Putamen (tissue), 1 donor: Measurements from ENCODE around the gene UXS1.

Experiments
- DNase-seq: peaks from one replicate; pipeline ENCODE4 v3.0.0-alpha.2; 2016; ENCODE audit warnings: low spot score

Gene UXS1

DNA sequence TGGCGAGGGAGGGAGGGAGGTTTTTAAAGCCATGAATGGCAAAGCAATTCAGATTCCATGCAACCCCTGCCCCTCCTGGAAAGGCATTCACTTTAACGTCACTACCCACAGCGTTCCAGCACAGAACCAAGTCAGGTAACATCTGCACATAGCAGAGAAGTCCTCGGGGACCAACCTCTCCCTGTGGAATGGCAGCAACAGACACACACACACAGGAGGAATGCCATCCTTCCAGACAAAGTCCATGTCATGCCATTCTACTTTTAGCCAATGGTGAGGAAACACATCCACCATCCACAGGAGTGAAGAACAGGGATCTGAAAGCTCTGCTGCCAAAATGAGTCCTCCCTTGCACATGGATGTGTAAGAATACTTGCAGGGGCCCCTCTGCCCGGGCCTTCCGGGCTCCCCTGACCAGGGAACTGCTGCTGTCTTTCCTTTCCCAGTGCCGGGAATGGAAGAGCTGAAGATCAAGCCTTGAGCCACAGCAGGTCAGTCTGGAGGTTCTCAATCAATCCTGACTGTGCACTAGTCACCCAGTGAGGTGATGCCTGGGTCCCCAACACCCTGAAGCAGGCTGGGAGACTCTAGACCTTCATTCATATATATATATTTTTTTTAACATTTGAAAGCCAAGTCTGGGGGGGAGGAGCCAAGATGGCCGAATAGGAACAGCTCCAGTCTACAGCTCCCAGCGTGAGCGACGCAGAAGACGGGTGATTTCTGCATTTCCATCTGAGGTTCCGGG is 63.7 kb downstream of the UXS1 start:
- no peak for DNase-seq

DNA sequence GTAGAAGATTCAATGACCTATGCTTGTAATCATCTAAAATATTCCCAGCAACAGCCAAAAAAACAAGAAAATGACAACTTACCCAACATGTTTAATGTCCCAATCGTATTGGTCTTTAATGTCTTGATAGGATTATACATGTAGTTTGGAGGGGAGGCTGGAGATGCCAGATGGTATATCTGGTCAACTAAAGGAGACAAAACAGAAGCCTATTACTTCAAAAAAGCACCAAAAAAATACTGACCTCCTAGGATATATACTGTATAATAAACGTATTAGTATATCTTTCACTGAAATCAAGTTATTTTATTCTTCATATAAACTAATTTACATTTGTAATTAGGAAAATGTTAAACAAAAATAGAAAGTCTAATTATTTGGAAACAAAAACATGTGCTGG is 64.5 kb downstream of the UXS1 start:
- no peak for DNase-seq

GRCh38 chr2:106129150-106129549 is 65.0 kb downstream of the UXS1 start:
- DNase-seq: no peak

GRCh38 chr2:106127776-106128268 is 66.3 kb downstream of the UXS1 start:
- no peak for DNase-seq

DNA sequence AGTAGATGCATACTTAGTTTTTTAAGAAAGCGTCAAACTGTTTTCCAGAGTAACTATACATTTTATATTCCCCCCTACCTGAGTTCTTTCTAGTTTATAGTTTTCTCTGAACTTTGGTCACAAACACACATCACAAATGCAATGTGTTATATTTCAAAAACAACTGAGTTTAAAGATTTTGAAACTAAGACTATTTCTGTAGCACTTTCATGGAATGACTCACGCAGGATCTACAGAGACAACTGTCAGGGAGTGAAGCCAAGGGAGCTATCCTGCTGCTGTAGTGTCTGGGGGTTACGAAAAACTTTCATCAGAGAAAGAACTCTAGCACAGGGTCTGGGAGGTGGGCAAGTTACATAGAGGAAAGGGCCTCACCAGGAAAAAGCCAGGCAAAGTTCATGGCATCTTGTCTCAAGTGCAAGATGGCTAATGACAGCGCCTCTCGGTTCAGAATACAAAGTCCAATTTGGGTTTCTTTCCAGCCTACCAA is 66.8 kb downstream of the UXS1 start:
- no peak for DNase-seq

- no peak for DNase-seq
Measured at GRCh38 chr2:106126705-106127281, 67.3 kb downstream of the UXS1 start.

- DNase-seq: no peak
Measured at GRCh38 chr2:106126295-106126694, 67.8 kb downstream of the UXS1 start.

DNA sequence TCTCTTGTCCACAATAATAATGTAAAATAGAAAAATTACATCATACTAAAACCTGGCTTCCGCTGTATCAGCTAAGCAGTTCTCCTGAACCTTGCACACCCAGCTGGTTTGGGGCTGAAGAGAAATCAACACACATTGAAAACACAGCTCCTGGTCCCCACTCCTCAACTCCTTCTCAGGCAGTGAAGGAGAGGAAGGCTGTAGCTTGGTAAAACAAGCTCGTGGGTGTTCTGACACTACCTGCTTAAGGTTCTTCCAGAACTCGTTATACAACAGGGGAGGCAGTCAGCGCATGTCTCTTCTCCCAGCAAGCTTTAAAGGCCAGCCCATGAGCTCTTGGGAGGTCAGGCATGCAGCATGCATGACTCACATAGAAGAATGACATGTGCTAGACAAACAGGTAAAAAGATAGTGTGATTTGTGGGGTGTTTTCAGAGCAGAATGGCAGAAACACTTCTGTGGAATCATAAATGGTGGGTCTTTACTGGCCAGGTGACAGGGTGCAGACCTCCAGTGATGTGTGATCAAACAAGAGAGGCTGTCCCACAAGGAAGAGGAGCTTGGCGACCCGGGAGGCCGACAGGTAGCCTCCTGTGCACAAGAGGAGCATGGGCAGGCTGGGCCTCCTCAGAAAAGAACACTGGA is 69.1 kb downstream of the UXS1 start:
- peak; percentile 26 for DNase-seq

DNA sequence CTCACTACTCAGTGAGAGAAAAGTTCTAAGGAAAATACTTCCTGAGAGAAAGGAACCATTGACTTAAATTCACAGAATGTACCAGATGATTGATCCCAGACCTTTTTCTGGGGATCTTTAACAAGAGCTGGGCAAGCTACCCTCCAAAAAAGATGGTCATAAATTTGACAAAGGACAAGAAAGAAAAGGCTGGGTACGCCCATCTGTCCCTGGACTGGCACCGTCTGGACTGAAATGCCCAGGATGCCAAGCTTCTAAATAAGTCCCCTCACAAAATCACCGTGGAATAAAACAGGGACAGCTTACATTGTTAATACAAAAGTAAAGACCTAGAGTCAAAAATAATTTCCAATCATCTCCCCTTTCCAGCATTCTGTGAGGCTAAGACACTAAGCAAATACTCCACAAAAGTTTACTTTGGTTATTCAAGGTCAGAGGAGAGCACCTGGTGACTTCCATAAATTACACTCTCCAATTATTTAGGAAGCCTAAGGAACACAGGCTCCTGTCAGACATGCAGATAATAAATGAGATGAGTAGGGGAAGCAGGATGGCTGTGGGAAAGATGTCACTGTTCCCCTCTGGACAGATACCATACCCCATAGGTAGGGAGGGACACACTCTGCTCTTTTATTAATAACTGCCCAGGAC is 69.9 kb downstream of the UXS1 start:
- no peak for DNase-seq

DNA sequence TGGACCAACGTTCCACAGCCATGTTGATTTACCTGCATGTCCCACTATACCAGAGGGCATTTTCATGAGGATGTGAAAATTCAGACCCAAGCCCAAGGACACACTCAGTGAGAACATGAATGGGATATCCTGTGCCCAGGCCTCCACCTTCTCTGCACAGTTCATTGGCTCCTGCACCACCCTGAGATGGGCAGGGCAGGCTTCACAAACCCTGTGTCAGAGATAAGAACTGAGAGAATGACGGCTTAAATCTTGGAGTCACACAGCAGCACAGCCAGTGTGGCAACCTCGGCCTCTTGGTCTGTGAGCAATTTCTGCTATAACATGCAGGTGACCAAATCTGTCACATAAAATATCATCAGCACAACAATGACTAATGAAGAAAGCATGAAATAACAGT is 71.9 kb downstream of the UXS1 start:
- DNase-seq: no peak

DNA sequence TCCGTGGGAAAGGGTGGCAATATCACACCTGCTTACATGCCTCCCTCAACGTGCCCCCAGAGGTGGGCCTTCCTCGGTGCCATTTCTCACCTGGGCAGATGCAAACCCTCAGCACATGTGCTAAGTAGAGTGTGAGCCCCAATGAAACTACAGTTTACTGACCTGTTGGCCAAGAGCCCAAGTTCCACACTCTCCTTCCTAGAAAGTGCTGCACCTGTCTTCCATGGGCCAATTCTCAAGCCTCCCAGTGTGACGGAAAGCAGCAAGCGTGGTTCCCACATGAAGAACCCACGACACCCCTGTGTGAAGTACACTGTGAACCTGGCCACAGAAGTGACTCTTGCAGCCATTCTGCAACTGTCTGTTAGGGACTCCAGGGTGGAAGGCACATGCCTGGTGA is 73.7 kb downstream of the UXS1 start:
- no peak for DNase-seq

DNA sequence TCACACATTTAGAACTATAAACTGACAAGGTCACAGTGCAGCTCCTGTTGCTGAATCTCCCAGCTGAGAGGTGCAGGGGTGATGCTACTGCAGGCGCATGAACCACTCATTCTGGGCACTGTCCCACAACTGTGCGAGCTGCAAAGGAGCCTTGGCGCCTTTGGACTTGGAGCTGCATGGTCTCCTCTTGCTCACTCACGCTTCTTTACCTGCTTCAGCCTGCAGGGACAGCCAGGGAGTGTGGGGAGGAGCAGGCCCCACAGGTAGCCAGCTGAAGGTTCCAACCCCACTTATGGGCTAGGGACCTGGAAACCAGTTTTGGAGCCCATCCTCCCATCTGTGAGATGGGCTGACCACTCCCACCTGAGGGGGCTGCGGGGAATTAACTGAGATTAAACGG is 75.0 kb downstream of the UXS1 start:
- DNase-seq: no peak

DNA sequence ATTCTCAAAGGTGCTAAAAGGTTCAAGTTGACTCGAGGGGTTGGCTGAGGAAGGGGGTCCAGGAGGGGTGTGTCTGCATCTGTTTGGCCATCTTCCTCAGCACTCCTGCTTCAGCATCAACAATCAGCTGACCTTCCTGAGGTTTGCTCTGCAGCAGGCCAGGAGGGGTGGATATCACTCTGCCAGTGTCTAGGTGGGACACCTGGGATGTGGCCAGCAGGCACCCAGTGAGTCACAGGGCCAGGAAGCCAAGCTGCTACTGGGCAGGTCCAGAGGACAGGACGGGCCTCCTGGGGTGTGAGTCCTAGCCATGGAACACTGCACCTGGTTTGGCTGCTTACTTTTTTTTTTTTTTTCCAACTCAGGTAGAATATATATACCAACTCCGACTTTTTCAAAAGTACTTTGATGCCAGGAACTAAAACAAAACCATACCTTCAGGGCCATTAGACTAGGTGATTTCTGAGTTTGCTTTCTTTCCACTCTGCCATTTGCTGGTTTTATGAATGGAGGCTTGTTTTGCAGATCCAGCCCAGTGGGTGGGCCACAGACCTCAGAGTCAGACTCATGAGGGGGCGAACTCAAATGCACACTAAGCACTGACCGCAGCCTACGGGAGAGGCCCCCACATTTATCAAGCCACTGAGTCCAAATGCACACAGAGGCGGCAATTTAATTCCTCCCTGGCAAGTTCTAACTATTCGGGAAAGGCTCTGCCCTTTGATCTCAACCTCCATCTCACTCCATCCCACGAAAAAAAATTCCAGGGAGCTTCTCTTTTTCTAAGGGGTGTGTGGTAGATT is 76.0 kb downstream of the UXS1 start:
- no peak for DNase-seq

DNA sequence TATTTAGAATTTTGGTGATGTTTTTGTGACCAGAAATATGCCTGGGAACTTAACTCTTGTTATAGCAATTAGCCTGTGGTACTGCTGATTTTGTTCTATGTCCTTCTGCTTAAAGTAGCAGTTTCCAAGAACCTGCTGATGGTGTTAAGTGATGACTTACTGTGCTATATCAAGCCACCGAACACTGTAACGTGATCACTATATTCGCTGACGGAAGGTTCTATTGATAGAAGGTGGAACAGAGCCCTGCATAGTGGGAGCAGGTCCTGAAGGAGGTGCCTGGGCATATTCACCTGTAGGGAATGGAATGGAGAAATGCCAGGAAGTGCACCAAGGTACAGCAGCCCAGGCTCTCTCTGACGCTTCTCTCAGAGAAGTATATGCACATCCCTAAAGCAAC is 76.8 kb downstream of the UXS1 start:
- no peak for DNase-seq

DNA sequence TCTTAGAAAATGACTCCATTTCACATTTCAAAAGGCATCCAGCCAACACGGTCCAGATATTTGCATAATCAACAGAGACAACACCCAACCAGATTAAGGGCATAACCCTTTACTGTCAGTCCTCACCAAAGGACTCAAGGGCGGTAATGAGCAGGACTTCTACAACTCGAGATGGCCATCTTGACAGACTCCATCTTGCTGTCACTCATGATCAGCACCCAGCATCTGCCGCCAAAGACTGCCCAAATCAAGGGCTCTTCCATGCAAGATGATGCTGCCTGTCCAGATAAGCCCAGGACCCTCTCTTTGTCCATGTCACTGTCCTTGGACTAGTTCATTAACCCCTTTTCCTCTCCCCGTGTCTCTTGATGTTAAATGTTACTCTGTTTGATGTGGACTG is 77.9 kb downstream of the UXS1 start:
- DNase-seq: no peak

- DNase-seq: no peak
Measured at GRCh38 chr2:106115665-106116064, 78.4 kb downstream of the UXS1 start.

- DNase-seq: no peak
Measured at GRCh38 chr2:106115250-106115649, 78.9 kb downstream of the UXS1 start.

DNA sequence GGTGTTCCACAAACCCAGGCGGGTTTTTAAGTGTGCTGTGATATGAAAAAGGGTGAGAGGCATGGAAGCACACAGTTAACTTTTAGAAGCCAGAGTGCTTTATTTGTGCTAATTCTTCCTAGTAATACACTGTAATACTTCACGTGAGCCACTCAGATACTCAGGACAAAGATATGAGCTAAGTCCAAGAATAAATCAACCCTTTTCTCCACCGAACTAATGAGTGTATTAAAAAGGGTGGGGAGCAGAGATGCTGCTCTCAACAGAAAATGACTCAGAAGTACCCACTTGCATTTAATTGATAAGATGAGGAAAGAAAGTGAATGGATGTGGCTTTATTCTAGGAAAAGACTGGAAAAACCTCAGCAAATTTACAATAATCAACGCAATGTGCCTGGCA is 79.9 kb downstream of the UXS1 start:
- DNase-seq: no peak

DNA sequence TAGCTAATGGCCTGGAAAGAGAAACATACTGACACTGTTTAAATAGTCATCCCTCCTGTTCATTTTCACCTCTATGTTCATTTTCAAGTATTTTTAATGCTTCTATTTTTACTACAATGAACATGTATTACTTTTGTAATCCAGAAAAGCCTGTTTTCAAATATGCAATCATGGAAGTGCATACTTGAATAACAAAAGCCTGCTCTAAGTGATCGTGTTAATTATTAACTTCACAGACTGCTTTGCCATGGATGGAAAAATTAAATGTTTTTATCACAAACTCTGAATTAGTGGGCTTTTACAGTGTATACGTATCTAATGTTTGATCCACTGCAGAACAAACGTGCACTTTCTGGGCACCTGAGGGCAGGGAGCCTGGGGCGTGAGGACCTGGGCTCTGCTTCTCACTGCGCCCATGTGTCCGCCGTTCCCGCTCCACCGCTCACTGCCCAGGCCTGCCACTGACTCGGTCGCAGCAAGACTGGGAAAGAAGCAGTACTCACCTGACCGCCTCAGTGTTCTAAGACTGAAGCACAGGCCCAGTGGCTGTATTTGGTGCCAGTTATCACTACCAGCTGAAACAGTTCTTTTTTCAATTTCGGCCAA is 80.6 kb downstream of the UXS1 start:
- no peak for DNase-seq

GRCh38 chr2:106111882-106112571 is 82.1 kb downstream of the UXS1 start:
- DNase-seq: no peak
